Nephron progenitor cell (in vitro differentiated cells): Measurements from ENCODE around the gene DCUN1D2.
A peak's percentile ranks its signal among the peaks of the same experiment; 100 is the strongest.
"Not testable (repeated sequence)": the region's sequence is repeated elsewhere in the genome, so short reads cannot be mapped to it uniquely, and the experiment has no call there.

Experiments
- DNase-seq: peaks from one replicate; pipeline ENCODE4 v3.0.0; 2021
- H3K27ac Mint-ChIP-seq: 2 replicates; pipeline ENCODE4 v1.8.0; 2021; ENCODE audit warnings: mild to moderate bottlenecking, moderate library complexity, mixed read lengths
- H3K27me3 Mint-ChIP-seq: 2 replicates; pipeline ENCODE4 v1.8.0; 2021; ENCODE audit warnings: mild to moderate bottlenecking, low read depth, mixed read lengths; ENCODE audit not compliant: poor library complexity
- H3K36me3 Mint-ChIP-seq: 2 replicates; pipeline ENCODE4 v1.8.0; 2021; ENCODE audit warnings: low read depth, mixed read lengths
- H3K4me1 Mint-ChIP-seq: 2 replicates; pipeline ENCODE4 v1.8.0; 2021; ENCODE audit warnings: mixed read lengths
- H3K4me3 Mint-ChIP-seq: 2 replicates; pipeline ENCODE4 v1.8.0; 2021; ENCODE audit warnings: mild to moderate bottlenecking, moderate library complexity, mixed read lengths
- H3K9me3 Mint-ChIP-seq: 2 replicates; pipeline ENCODE4 v1.8.0; 2021; ENCODE audit warnings: mild to moderate bottlenecking, moderate library complexity, mixed read lengths
- TF ChIP-seq, protein P1 (sequence below): fragments of 200-600 bp; sonication (generic); IDR thresholded peaks from 2 replicates; pipeline ENCODE4 v1.5.0; 2021; ENCODE audit warnings: antibody characterized with exemption

DCUN1D2 gene

DNA sequence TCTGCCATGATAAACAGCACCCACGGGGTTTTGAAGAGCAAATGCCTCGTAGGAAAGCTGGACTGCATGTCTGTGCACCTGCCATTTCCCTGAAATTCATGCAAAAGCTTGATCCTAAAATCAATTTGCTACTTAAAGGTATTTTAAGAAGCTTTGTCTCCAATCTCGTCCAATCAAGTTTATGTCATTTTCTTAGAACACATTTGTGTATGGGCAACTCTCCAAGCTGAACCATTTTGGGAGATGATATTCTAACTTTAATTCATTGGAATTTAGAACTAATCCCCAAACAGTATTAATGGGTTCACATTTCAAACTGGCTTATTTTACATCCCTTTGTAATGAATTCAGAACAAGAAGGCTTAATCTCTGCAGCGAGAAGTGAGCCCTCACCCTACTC lies 38.0 kb downstream of the DCUN1D2 start:
- DNase-seq, result no peak
- peaks cover 46% of the 10 kb centered on the region for H3K4me1 Mint-ChIP-seq
- H3K36me3 Mint-ChIP-seq, result peaks cover 52% of the 10 kb centered on the region
- H3K4me3 Mint-ChIP-seq, result peak overlapping the region; percentile 40
- H3K9me3 Mint-ChIP-seq, result no peaks in the 10 kb centered on the region
- H3K27me3 Mint-ChIP-seq, result peaks cover 4% of the 10 kb centered on the region
- no peak overlapping the region for H3K27ac Mint-ChIP-seq
- TF ChIP-seq, protein P1, sequence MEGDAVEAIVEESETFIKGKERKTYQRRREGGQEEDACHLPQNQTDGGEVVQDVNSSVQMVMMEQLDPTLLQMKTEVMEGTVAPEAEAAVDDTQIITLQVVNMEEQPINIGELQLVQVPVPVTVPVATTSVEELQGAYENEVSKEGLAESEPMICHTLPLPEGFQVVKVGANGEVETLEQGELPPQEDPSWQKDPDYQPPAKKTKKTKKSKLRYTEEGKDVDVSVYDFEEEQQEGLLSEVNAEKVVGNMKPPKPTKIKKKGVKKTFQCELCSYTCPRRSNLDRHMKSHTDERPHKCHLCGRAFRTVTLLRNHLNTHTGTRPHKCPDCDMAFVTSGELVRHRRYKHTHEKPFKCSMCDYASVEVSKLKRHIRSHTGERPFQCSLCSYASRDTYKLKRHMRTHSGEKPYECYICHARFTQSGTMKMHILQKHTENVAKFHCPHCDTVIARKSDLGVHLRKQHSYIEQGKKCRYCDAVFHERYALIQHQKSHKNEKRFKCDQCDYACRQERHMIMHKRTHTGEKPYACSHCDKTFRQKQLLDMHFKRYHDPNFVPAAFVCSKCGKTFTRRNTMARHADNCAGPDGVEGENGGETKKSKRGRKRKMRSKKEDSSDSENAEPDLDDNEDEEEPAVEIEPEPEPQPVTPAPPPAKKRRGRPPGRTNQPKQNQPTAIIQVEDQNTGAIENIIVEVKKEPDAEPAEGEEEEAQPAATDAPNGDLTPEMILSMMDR, result no peak

DNA sequence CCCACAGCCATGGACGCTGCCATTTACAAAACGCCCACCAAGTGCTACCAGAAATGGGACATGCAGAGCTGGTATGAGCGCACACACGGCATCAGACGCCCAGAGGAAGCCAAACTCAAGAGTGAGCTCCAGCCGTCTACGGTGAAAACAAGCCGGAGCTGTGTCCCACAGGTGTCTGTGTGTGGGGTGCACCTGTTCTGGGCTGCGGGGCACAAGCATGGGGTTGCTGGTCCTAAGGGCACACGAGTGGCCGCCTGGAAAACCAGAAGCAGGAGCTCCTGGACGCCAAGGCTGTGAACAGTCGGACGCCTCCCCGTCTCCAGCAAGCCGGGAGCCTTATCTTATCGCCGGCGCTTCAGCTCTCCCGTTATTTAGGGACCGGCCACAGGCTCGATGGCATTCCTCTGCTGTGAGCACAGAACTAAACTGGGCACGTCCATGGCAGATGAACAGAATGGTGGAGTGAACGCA lies 38.5 kb downstream of the DCUN1D2 start:
- Mint-ChIP-seq H3K36me3 (peaks cover 51% of the 10 kb centered on the region), H3K27ac (no peak overlapping the region), H3K9me3 (no peaks in the 10 kb centered on the region), H3K27me3 (peaks cover 4% of the 10 kb centered on the region), H3K4me1 (peaks cover 46% of the 10 kb centered on the region), H3K4me3 (no peak overlapping the region)
- TF ChIP-seq, protein P1, result no peak
- DNase-seq, result no peak

DNA sequence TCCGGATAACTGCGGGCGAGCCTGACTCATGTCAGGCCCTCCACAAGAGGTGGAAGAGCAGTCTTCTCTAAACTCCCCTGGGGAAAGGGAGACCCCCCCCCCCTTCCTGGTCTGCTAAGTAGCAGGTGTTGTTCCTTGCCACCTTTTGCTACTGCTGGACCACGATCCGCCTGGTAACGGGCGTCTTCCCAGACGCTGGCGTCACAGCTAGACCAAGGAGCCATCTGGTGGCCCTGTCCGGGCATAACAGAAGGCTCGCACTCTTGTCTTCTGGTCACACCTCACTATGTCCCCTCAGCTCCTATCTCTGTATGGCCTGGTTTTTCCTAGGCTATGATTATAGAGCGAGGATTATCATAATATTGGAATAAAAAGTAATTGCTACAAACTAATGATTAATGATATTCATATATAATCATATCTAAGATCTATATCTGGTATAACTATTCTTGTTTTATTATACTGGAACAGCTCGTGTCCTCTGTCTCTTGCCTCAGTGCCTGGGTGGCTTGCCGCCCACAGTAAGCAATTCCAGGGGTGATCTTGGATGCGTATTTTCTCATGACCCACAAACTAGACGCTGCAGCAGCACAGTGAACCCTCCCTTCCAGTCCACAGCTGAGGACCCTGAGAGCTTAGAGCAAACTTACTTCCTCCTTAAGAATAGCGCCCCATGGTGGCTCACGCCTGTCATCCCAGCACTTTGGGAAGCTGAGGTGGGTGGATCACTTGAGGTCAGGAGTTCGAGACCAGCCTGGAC lies 39.5 kb downstream of the DCUN1D2 start:
- peak; percentile 48 for DNase-seq
- not testable (repeated sequence) for H3K4me3 Mint-ChIP-seq, H3K9me3 Mint-ChIP-seq, H3K27ac Mint-ChIP-seq, H3K27me3 Mint-ChIP-seq
- TF ChIP-seq, protein P1, result peak; percentile 39
- Mint-ChIP-seq H3K4me1 (peaks cover 52% of the 10 kb centered on the region), H3K36me3 (peaks cover 45% of the 10 kb centered on the region)

DNA sequence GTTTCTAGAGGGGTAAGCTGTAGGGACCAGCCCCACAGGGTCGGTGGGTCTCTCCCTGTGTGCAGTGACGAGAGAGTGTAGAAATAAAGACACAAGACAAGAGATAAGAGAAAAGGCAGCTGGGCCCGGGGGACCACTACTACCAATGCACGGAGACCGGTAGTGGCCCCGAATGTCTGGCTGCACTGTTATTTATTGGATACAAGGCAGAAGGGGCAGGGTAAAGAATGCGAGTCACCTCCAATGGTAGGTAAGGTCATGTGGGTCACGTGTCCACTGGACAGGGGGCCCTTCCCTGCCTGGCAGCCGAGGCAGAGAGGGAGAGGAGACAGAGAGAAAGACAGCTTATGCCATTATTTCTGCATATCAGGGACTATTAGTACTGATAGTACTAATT lies 40.2 kb downstream of the DCUN1D2 start:
- H3K4me3 Mint-ChIP-seq, H3K9me3 Mint-ChIP-seq, H3K27me3 Mint-ChIP-seq, DNase-seq: not testable (repeated sequence)
- Mint-ChIP-seq H3K36me3 (peaks cover 38% of the 10 kb centered on the region), H3K4me1 (peaks cover 59% of the 10 kb centered on the region), H3K27ac (peak overlapping the region; percentile 5)

DNA sequence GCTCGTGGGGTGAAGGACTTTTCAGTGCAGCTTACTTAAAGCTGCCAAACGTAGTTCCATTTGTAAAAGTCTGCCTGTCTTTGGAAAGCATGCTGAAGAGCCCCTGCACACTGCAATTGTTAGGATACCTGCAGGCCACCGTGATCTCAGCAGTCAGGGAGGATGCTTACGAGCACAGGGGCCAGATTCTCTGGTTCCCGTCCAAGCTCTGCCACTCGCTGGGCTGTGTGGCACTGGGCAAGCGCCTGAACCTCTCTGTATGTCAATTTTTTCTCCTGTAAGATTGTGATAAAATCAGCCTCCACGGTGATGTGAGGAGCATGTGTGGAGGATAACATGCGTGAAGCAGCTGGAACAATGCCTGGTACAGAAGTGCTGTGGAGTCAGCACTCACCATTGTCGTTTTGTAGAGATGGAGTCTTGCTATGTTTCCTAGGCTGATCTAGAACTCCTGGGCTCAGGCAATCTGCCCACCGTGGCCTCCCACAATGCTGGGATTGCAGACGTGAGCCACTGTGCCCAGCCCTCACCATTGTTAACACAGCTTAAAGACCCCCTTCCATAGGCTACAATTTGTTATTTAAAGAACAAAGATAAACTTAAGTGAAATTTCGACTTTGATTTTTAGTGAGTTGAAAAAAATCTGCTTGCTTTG lies 40.7 kb downstream of the DCUN1D2 start:
- TF ChIP-seq, protein P1, result no peak
- Mint-ChIP-seq H3K27me3 (no peaks in the 10 kb centered on the region), H3K4me3 (no peak overlapping the region), H3K27ac (peak overlapping the region; percentile 40), H3K4me1 (peaks cover 56% of the 10 kb centered on the region), H3K36me3 (peaks cover 33% of the 10 kb centered on the region), H3K9me3 (no peaks in the 10 kb centered on the region)
- DNase-seq, result no peak

DNA sequence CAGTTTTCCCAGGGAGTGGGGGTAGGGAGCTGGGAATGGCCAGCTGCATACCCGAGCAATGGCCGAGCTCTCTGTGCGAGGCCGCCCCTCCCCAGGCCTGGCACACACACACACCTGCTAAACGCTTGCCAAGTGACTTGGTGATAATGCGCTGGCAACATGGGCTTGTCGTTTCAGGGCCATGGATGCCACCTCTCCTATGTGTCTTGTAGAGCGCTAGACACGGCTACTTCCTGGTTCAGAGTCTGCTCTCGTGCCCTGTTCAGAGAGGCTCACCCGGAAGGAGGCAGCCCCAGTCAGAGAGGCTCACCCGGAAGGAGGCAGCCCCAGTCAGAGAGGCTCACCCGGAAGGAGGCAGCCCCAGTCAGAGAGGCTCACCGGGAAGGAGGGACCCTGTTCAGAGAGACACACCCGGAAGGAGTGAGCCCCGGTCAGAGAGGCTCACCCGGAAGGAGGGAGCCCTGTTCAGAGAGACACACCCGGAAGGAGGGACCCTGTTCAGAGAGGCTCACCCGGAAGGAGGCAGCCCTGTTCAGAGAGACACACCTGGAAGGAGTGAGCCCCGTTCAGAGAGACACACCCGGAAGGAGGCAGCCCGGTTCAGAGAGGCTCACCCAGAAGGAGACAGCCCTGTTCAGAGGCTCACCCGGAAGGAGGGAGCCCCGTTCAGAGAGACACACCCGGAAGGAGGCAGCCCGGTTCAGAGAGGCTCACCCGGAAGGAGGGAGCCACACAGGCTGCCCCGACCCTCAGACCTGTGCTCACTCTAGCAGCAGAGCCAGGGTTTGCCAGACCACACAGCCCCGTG lies 41.4 kb downstream of the DCUN1D2 start:
- no peak for DNase-seq

More for the DNA sequence above, 41.4 kb downstream of the DCUN1D2 start:
- Mint-ChIP-seq H3K4me3 (no peak overlapping the region), H3K36me3 (peaks cover 33% of the 10 kb centered on the region), H3K9me3 (no peaks in the 10 kb centered on the region), H3K4me1 (peaks cover 51% of the 10 kb centered on the region), H3K27ac (peak overlapping the region; percentile 81), H3K27me3 (no peaks in the 10 kb centered on the region)
- TF ChIP-seq, protein P1, result no peak
